A549 treated with CpdA at 1 μM for 4 hours (cell line): Measurements from ENCODE around the gene CAD. TPM values are rescaled to one million over a fixed set of nuclear protein-coding genes. Genes with fewer than 3 reads are reported as not detected.

Experiments
- total RNA-seq: library from RNA; stranded (reverse); fragments of 200-300 nt; extraction: Qiagen RNA extraction; gene quantifications from 5 replicates; pipeline ENCODE4 v1.2.3, GENCODE V29; 2022; ENCODE audit warnings: low read depth

CAD gene
- 54.8 to 73.0 TPM (median 66.8 TPM) in 5 replicates for total RNA-seq

DNA sequence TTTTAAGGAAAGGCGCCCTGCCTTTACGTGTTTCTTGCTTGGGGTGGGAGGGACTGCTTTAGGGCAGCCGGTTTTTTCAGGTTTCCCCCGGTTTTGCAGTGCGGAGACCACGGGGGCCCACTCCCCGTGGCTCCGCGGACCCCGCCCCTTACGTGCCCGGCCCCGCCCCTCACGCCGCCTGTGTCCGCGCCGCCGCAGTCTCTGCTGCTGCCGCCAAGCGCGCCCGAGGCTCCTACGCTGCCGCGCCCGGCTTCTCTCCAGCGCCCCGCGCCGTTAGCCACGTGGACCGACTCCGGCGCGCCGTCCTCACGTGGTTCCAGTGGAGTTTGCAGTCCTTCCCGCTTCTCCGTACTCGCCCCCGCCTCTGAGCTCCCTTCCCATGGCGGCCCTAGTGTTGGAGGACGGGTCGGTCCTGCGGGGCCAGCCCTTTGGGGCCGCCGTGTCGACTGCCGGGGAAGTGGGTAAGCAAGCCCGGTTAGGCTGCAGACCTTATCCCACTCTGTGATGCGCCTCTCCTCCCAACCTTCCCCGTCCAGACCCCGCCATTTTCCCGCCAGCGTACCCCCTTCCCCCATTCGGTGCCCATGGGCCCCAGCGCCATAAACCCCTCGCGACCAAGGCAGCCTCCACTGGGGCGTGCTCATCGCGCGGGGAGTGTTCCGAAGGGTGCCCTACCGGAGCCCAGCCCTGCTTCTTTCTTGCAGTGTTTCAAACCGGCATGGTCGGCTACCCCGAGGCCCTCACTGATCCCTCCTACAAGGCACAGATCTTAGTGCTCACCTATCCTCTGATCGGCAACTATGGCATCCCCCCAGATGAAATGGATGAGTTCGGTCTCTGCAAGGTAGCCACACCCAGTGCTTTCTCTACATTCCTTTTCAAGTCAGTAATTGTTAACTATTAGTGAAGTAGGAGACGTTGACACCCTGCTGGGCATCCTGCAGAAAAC lies at the start of gene CAD:
Gene CAD, plus strand, starts transcription at position 197 of the 949 bp plus-strand sequence. Its CDS starts 183 bp downstream, at position 380.

DNA sequence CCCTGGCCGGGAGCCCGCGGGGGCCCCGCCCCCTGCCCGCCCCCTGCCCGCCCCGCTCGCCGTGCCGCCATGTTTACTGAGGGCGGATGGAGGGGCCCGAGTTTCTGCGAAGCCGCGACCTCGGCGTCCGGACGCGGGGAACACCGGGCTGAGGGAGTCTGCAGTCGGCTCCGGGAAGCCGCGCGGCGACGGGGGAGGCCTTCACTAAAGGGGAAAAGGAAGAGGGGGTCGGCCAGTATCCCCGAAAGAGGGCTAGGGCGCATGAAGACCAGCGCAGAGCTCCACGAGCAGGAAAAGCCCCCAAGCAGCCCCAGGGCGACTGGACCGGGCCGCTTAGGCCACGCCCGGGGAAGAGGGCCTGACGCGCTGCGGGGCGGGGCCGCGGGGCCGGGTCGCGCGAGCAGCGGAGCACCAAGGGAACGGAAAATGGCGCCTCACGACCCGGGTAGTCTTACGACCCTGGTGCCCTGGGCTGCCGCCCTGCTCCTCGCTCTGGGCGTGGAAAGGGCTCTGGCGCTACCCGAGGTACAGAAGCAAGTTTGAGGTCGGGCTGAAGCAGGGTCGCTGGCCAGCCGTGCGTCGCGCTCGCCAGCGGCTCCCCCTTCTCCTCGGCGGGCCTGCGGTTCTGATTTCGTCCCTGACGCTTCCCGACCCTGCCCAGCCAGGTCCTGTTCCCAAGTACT lies 5.1 kb upstream of the CAD start, which contains the start of the genes ATRAID and SLC5A6:
Gene ATRAID, plus strand, starts transcription at position 99 of the 683 bp plus-strand sequence. Its CDS starts 328 bp downstream, at position 427.
Gene SLC5A6, minus strand, starts transcription at position 326 of the 683 bp plus-strand sequence. CDS start 4,618 bp downstream, outside the sequence.

DNA sequence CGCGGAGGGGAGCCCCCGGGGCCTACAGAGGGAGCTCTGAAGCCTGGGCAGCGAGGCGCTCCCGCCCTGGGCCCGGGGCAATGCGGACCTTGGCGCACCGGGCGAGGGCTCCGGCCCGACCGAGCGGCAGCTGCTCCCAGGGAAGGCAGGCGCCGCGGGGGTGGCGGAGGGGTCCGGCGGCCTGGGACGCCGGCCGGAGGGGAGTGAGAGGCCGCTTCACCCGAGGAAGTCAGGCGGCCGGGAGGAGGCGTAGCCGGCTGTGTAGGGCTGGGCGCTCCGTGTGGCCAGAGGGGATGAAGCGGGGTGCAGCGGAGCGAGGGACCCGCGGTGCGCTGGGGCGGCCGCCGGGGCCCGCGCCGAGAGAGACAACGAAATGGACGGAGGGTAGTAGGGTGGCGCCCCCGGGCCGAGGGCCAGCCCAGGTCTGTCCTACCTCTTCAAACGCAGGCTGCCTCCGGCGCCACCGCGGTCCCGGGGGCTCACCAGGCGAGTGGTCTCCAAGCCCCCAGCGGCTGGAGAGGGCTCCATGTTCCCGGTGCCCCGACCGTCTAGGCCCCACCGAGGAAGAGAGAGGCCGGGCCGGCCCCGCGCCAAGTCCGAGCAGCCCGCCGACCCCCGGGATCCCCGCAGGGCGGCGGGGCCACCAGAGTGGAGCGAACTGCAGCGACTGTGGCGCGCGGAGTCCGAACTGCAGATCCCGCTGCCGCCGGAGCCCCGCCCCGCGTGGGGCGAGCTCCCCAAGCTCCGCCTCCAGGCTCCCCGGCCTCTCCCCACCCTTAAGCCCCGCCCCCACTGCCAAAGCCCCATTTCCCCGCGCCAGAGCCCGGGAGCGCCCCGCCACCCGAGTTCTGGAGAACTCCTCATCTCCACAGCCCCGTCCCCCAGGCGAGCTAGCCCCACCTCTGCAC lies 45.5 kb downstream of the CAD start, which contains the start of gene SLC30A3:
Gene SLC30A3, minus strand, starts transcription at position 669 of the 908 bp plus-strand sequence. Its CDS starts 141 bp downstream, at position 528.

DNA sequence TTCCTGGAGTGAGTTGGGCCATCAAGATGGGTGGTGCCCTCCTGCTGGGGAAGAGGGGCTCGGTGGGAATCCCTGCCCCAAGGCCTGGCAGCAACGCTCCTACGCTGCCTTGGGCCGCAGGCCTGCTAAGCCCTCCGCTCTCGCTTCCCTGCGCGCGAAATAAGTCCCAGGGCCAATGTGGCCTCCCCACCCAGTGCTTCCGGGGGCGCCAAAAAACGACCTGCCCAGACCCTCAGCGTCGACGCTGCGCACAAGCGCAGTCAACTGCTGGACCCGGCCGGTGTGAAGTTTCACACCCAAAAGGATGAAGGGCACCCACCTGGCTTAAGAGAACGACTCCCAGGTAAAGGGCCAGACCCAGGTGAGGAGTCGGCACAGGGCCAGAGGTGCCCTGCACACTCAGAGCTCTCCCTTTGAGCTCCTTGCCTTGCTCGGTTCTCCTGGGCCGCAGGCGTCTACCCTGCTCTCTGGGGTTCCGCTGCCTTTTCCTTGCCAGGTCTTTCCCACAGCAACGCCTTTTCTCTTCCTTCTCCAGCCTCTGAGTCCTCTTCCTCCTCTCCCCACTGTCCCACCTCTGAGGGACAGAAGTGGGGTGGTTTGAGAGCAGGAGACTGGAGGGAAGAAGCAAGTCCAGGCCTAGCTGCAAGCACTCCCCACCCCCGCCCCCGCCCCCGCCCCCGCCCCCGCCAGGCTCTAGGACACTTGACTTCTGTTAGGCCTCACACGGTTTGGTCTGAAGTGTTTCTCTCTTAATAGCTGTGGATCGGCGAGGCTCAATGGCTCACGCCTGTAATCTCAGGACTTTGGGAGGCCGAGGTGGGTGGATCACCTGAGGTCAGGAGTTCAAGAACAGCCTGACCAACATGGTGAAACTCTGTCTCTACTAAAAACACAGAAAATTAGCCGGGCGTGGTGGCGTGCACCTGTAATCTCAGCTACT lies 58.3 kb downstream of the CAD start, which contains the start of gene DNAJC5G:
Gene DNAJC5G, plus strand, starts transcription at position 223 of the 940 bp plus-strand sequence. CDS start 1,296 bp downstream, outside the sequence.

DNA sequence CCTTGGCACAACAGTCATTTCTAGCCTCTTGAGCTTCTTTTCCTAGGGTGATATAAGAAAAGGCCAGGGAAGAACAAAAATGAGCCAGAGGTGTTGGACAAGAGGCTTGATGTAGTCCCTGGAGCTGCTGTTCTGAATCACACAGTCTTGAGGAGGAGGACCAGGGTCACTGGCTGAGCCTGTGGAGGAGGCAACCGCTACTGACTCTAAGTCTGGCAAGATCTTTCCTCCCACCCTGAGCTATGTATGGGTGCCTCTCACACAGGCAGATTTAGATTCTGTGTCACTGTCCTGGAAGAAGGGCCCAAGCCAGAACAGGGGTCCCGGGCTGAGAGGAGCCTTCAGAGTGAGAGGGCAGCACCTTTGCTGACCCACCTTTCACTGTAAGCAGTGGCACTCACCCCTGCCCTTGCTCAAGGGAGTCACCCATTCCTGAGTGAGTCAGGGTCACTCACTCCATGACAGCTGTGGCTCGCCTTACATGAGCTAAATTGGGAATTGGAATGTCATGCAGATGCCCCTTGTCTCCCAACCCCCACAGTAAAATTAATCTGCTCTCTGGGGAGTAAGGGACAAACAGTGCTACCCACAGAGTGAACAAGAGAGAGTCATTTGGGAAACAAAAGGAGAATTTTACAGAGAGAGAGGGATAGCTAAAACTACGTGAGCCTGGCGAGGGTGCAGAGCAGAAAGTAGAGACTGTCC lies 64.8 kb downstream of the CAD start, which contains the start of gene TRIM54:
Gene TRIM54, plus strand, starts transcription at position 575 of the 705 bp plus-strand sequence. CDS start 303 bp downstream, outside the sequence.

Other genes starting within 250 kb of the CAD start
- gene MAPRE3, start 246.7 kb upstream of the CAD start, total RNA-seq: 11.6 to 14.5 TPM (median 12.1 TPM) in 5 replicates
- 57.6 to 76.4 TPM (median 69.9 TPM) in 5 replicates for gene TMEM214, start 184.4 kb upstream of the CAD start, total RNA-seq
- gene AGBL5, start 165.7 kb upstream of the CAD start, total RNA-seq: 28.8 to 33.5 TPM (median 30.2 TPM) in 5 replicates
- 545 to 581 TPM (median 554 TPM) in 5 replicates for gene OST4, start 145.7 kb upstream of the CAD start, total RNA-seq
- gene EMILIN1, start 138.8 kb upstream of the CAD start, total RNA-seq: 0.32 to 0.62 TPM (median 0.41 TPM) in 5 replicates
- 8.7 to 12.4 TPM (median 8.8 TPM) in 5 replicates for gene KHK, start 130.6 kb upstream of the CAD start, total RNA-seq
- gene CGREF1, start 98.2 kb upstream of the CAD start, total RNA-seq: 6.1 to 8.7 TPM (median 7.4 TPM) in 5 replicates
- 0.63 to 2.3 TPM (median 1.9 TPM) in 5 replicates for gene ABHD1, start 93.6 kb upstream of the CAD start, total RNA-seq
- gene PREB, start 82.7 kb upstream of the CAD start, total RNA-seq: 49.1 to 75.6 TPM (median 69.1 TPM) in 5 replicates
- not detected in 5 replicates for gene PRR30, start 78.0 kb upstream of the CAD start, total RNA-seq
- not detected in 5 replicates for gene TCF23, start 68.4 kb upstream of the CAD start, total RNA-seq
- 194 to 223 TPM (median 212 TPM) in 5 replicates for gene ATRAID, start 5.3 kb upstream of the CAD start, total RNA-seq
- 68.5 to 80.1 TPM (median 72.2 TPM) in 5 replicates for gene SLC5A6, start 5.1 kb upstream of the CAD start, total RNA-seq
- gene SLC30A3, start 45.7 kb downstream of the CAD start, total RNA-seq: 2.6 to 3.8 TPM (median 3.4 TPM) in 5 replicates
- not detected in 5 replicates for gene DNAJC5G, start 58.1 kb downstream of the CAD start, total RNA-seq
- gene TRIM54, start 65.1 kb downstream of the CAD start, total RNA-seq: 0.34 to 0.73 TPM (median 0.48 TPM) in 5 replicates
- 0.96 to 2.3 TPM (median 1.5 TPM) in 5 replicates for gene UCN, start 91.1 kb downstream of the CAD start, total RNA-seq
- 74.7 to 95.4 TPM (median 90.5 TPM) in 5 replicates for gene MPV17, start 105.7 kb downstream of the CAD start, total RNA-seq
- gene GTF3C2, start 139.4 kb downstream of the CAD start, total RNA-seq: 63.5 to 66.8 TPM (median 65.7 TPM) in 5 replicates
- gene EIF2B4, start 153.0 kb downstream of the CAD start, total RNA-seq: 56.2 to 66.4 TPM (median 65.0 TPM) in 5 replicates
- gene SNX17, start 153.2 kb downstream of the CAD start, total RNA-seq: 131 to 146 TPM (median 141 TPM) in 5 replicates
- gene ZNF513, start 163.4 kb downstream of the CAD start, total RNA-seq: 8.9 to 15.6 TPM (median 14.8 TPM) in 5 replicates
- 165 to 183 TPM (median 172 TPM) in 5 replicates for gene PPM1G, start 192.2 kb downstream of the CAD start, total RNA-seq
- 130 to 142 TPM (median 141 TPM) in 5 replicates for gene NRBP1, start 211.3 kb downstream of the CAD start, total RNA-seq
- gene KRTCAP3, start 225.0 kb downstream of the CAD start, total RNA-seq: 0.37 to 1.5 TPM (median 0.70 TPM) in 5 replicates